ENCODE data around the gene CBLL1.

Gene CBLL1

DNA sequence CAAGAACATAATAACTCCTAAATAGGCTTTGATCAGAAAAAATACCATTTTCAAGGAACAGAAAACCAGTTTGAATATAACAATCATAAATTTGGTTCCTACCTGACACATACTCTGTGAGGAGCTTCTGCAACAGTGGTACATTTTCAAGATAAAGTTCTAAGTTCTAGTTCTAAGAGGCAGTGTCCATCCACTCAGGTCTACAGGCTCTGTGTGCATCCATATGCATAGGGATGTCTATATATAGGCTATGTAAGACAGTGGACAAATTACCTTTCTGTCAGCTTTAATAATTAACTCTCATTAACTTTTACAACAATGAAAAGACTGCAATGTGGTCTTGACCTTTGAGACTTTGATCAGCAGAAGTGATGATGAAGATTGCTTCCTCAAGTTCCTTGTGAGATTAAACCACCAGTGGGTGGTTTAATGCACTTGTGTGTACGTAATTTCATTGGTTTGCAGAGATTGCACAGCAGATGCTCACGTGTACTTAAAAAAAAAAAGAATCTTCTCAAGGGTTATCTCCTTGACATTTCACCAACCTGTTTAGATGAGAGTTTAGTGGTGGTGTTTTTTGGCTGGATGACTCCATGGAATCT, 59.2 kb downstream of the CBLL1 start, which contains the start of gene SLC26A3:
Gene SLC26A3, minus strand, starts transcription at position 215 of the 602 bp plus-strand sequence. CDS start 8,714 bp downstream, outside the sequence.
- TF ChIP-seq CTCF (IDR thresholded peaks at IDR 0.05; ENCODE audit: low read depth, low read length) = no peak

DNA sequence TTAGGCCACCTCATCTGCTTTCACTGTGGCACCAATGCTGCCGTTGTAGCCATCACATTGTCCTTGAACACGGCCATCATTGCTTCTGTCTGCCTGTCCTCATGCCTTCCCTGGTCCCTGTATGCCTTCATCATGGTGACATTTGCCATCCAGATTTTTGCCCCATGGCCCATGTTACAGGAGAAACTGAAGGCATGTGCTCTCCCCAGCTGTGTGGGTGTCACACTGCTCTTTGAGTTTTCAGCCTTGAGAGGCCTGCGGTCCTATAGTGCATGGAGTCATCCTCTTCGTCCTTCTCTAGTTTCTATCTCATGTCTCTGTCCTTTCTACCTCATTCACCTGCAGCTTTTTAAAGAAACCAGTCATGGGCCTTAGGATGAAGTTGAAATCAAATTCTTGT, 65.2 kb downstream of the CBLL1 start:
- H3K4me3 ChIP-seq (ENCODE audit: low read depth, low read length) = no peak overlapping the region
- no peak for TF ChIP-seq CTCF (IDR thresholded peaks at IDR 0.05; ENCODE audit: low read depth, low read length)

More for the DNA sequence above, 59.2 kb downstream of the CBLL1 start, which contains the start of gene SLC26A3:
- no peak within 1 kb of the TSS for H3K4me3 ChIP-seq (ENCODE audit: low read depth, low read length)

- no peak overlapping the region for H3K4me3 ChIP-seq (ENCODE audit: low read depth, low read length)
- TF ChIP-seq CTCF (IDR thresholded peaks at IDR 0.05; ENCODE audit: low read depth, low read length) = no peak
Observed at GRCh38 chr7:107810626-107811025, 66.7 kb downstream of the CBLL1 start.

Data from WI38 (cell line).